ENCODE data around the gene DCDC1. TPM values are rescaled to one million over a fixed set of nuclear protein-coding genes. Genes with fewer than 3 reads are reported as not detected.

Gene DCDC1
- total and polyA plus RNA-seq, 2 donors: 0.25 to 0.28 TPM

DNA sequence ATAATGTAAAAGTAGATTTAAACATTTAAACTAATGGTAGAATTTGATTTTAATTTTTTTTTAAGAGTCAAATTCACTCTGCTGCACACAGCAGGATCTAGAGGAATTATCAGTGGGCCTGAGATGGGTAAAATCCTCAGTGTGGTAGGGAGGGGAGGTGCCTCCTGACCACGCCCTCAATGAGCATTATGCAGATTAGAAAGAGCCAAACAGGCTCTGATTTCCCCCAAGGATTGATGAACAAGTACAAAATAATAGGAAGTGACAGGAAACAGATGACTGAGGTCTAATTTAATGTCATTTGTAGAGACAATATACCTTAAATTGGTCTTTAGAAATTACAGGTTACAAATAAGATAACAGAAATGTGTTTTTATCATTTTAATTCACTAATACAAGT is 155.2 kb downstream of the DCDC1 start:
- 61% methylated on average over 1 of the region's 1 CpG for WGBS
- DNase-seq (ENCODE audit: low read depth in 6 of 9, low spot score in 9 of 9): no peak

DNA sequence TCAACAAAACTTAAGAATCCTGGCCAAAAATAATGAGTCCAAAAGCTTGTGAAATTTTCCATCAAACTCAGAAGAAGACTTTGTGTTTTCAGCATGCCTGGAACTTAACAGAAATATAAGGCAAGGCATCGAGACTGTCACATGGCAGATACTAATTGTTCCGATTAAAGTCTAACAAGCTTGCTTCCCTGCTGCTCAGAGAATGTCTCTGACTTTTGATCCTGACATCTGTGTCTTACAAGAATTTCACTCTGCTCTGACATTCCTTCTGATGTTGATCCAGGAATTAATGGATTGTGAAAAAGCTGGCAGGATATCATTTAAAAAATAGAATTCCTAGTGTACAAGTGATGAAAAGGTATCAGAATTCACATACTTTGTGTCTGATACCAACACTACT is 170.2 kb downstream of the DCDC1 start:
- Histone ChIP-seq H3K27ac (ENCODE audit: low read depth in 1 of 2, low read length in 1 of 2) (peak overlapping the region in 1 of 2 donors; percentile 20), H3K36me3 (ENCODE audit: control insufficient read depth in 2 of 2, insufficient read depth in 2 of 2, low read length in 1 of 2) (no peaks in the 10 kb centered on the region), H3K4me1 (ENCODE audit: control insufficient read depth in 2 of 2, insufficient read depth in 2 of 2, low read length in 2 of 2) (no peaks in the 10 kb centered on the region), H3K27me3 (ENCODE audit: control insufficient read depth in 2 of 2, insufficient read depth in 1 of 2, low read length in 1 of 2) (no peaks in the 10 kb centered on the region), H3K4me3 (ENCODE audit: low read length in 2 of 2) (no peak overlapping the region), H3K9me3 (ENCODE audit: control insufficient read depth in 2 of 2, insufficient read depth in 1 of 2, low read length in 1 of 2) (no peaks in the 10 kb centered on the region)
- 86% methylated on average over 2 of the region's 2 CpGs for WGBS
- DNase-seq (ENCODE audit: low read depth in 6 of 9, low spot score in 9 of 9): peak in 1 of 9 donors; percentile 3

More for the DNA sequence above, 155.2 kb downstream of the DCDC1 start:
- Histone ChIP-seq H3K4me1 (ENCODE audit: control insufficient read depth in 2 of 2, insufficient read depth in 2 of 2, low read length in 2 of 2) (no peaks in the 10 kb centered on the region), H3K4me3 (ENCODE audit: low read length in 2 of 2) (no peak overlapping the region), H3K9me3 (ENCODE audit: control insufficient read depth in 2 of 2, insufficient read depth in 1 of 2, low read length in 1 of 2) (no peaks in the 10 kb centered on the region), H3K27me3 (ENCODE audit: control insufficient read depth in 2 of 2, insufficient read depth in 1 of 2, low read length in 1 of 2) (no peaks in the 10 kb centered on the region), H3K27ac (ENCODE audit: low read depth in 1 of 2, low read length in 1 of 2) (no peak overlapping the region), H3K36me3 (ENCODE audit: control insufficient read depth in 2 of 2, insufficient read depth in 2 of 2, low read length in 1 of 2) (no peaks in the 10 kb centered on the region)

DNA sequence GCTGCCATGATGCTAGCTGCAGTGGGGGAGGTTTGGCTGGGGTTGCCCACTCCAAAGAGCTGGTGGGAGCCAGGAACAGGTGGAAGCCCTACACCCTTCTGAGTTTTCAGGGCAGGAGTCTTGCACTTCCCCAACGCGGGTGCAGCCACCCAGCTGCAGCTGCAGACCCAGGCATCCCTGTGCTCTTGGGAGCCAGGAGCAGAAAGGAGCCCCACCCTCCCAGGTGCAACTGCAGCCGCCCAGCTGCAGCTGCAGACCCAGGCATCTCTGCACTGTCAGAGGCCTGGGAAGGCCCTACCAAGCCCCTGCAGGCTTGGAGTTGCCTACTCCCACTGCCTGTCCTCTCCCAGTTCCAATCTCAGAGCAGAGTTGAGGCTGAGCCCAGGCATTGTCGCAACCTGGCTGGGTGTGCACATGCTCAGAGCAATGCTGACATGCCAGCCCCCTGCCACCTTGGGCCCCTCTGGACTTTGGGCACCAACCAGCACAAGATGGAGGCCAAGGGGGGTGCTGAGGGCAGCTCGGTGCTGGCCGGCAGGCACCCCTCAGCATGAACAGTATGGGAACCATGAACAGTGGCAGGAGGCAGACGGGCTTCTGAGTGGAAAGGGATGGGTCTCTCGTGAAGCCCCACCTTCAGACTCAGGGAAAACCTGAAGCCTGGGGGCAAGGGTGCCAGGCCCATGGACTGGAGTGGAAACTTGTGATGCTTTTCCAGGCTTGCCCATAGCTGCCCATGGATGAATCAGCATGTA is 195.4 kb downstream of the DCDC1 start:
- no peaks in the 10 kb centered on the region for H3K36me3 ChIP-seq (ENCODE audit: control insufficient read depth in 2 of 2, insufficient read depth in 2 of 2, low read length in 1 of 2)
- no peak overlapping the region for H3K27ac ChIP-seq (ENCODE audit: low read depth in 1 of 2, low read length in 1 of 2)
- H3K27me3 ChIP-seq (ENCODE audit: control insufficient read depth in 2 of 2, insufficient read depth in 1 of 2, low read length in 1 of 2): no peaks in the 10 kb centered on the region
- no peak overlapping the region for H3K4me3 ChIP-seq (ENCODE audit: low read length in 2 of 2)
- DNase-seq (ENCODE audit: low read depth in 6 of 9, low spot score in 9 of 9): no peak
- no peaks in the 10 kb centered on the region for H3K4me1 ChIP-seq (ENCODE audit: control insufficient read depth in 2 of 2, insufficient read depth in 2 of 2, low read length in 2 of 2)
- peaks cover 2 to 19% of the 10 kb centered on the region in 2 donors for H3K9me3 ChIP-seq (ENCODE audit: control insufficient read depth in 2 of 2, insufficient read depth in 1 of 2, low read length in 1 of 2)
- WGBS: 97% methylated on average over 8 of the region's 8 CpGs

DNA sequence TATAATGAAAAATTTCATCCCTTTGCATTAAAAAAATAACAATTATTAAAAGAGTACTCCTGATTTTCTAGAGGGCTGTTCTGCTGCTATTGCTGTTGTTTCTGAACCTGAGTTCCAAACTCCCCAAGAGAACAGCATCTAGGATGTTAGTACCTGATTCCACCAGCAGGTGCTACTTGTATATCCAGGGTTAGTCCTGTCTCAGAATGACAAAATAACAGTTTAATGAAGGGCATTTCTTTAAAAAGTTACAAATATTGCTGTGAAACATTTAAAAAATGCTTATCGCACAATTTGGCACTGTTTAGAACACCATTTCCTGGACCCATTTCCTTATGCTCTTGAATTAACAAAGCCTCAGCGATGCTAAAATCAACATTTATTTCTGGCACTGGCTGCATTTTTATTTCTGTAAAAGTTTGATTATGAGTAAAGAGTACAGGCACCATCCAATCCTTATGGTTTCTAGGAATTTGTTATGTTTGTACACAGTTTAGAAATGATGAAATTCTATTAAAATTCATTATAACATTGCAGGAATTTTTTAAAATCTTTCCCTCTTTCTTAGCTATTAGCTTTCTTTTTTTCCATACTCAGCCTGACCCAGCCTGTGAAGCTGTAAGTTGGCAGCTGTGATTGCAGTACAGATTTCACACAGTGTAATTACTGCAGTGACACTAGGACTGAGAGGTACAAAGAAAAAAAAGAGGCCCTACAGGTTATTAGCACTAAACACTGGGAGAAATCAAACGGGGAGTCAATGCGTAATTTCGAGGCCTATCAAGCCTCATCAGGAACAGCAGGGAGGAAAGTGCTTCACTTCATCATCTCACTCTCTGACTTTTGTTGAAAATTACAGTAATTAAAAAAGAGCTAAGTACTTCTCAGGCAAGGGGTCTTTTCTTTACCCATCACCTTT is 208.8 kb downstream of the DCDC1 start:
- no peaks in the 10 kb centered on the region for H3K4me1 ChIP-seq (ENCODE audit: control insufficient read depth in 2 of 2, insufficient read depth in 2 of 2, low read length in 2 of 2)
- H3K27ac ChIP-seq (ENCODE audit: low read depth in 1 of 2, low read length in 1 of 2): no peak overlapping the region
- H3K9me3 ChIP-seq (ENCODE audit: control insufficient read depth in 2 of 2, insufficient read depth in 1 of 2, low read length in 1 of 2): no peaks in the 10 kb centered on the region
- H3K36me3 ChIP-seq (ENCODE audit: control insufficient read depth in 2 of 2, insufficient read depth in 2 of 2, low read length in 1 of 2): no peaks in the 10 kb centered on the region
- no peak overlapping the region for H3K4me3 ChIP-seq (ENCODE audit: low read length in 2 of 2)
- WGBS: 90% methylated on average over 5 of the region's 5 CpGs
- DNase-seq (ENCODE audit: low read depth in 6 of 9, low spot score in 9 of 9): no peak
- no peaks in the 10 kb centered on the region for H3K27me3 ChIP-seq (ENCODE audit: control insufficient read depth in 2 of 2, insufficient read depth in 1 of 2, low read length in 1 of 2)

DNA sequence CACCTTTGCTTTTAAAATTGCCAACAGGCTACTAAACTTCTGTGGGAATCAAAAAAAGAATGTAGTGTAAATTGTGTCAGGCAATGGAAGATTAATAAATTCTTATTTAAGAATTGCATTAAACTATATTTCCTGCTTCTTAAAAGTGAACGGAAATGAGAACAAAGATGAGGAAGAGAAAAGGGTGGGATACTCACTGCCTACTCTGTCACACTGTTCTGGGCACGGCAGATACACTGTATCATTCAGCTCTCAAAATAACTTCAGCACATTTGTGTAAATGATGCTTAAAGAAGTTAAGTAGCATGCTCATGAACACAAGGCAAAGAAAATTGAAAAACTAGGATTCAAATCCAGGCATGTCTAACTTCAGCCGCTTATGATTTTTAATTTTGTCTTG is 218.7 kb downstream of the DCDC1 start:
- no peak overlapping the region for H3K4me3 ChIP-seq (ENCODE audit: low read length in 2 of 2)
- WGBS: 90% methylated on average over 3 of the region's 3 CpGs
- no peak for DNase-seq (ENCODE audit: low read depth in 6 of 9, low spot score in 9 of 9)
- no peaks in the 10 kb centered on the region for H3K9me3 ChIP-seq (ENCODE audit: control insufficient read depth in 2 of 2, insufficient read depth in 1 of 2, low read length in 1 of 2)
- H3K36me3 ChIP-seq (ENCODE audit: control insufficient read depth in 2 of 2, insufficient read depth in 2 of 2, low read length in 1 of 2): no peaks in the 10 kb centered on the region
- H3K27me3 ChIP-seq (ENCODE audit: control insufficient read depth in 2 of 2, insufficient read depth in 1 of 2, low read length in 1 of 2): no peaks in the 10 kb centered on the region
- no peaks in the 10 kb centered on the region for H3K4me1 ChIP-seq (ENCODE audit: control insufficient read depth in 2 of 2, insufficient read depth in 2 of 2, low read length in 2 of 2)
- H3K27ac ChIP-seq (ENCODE audit: low read depth in 1 of 2, low read length in 1 of 2): no peak overlapping the region

DNA sequence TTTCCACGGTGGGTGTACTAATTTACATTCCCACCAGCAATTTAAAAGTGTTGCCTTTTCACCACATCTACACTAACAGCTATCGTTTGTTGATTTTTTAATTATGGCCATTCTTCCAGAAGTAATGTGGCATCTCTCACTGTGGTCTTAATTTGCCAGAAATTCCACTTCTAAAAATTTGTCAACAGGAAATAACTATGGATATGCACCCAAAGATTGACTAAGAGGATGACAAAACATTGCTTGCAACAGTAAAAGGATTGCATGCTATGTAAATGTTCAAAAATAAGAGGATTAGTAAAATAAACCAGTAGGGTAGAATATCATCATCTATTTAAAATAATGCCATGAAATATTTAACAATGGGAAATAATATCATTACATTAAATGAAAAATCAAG is 219.5 kb downstream of the DCDC1 start:
- Histone ChIP-seq H3K27ac (ENCODE audit: low read depth in 1 of 2, low read length in 1 of 2) (no peak overlapping the region), H3K36me3 (ENCODE audit: control insufficient read depth in 2 of 2, insufficient read depth in 2 of 2, low read length in 1 of 2) (no peaks in the 10 kb centered on the region), H3K4me3 (ENCODE audit: low read length in 2 of 2) (no peak overlapping the region), H3K27me3 (ENCODE audit: control insufficient read depth in 2 of 2, insufficient read depth in 1 of 2, low read length in 1 of 2) (no peaks in the 10 kb centered on the region), H3K4me1 (ENCODE audit: control insufficient read depth in 2 of 2, insufficient read depth in 2 of 2, low read length in 2 of 2) (no peaks in the 10 kb centered on the region), H3K9me3 (ENCODE audit: control insufficient read depth in 2 of 2, insufficient read depth in 1 of 2, low read length in 1 of 2) (no peaks in the 10 kb centered on the region)
- DNase-seq (ENCODE audit: low read depth in 6 of 9, low spot score in 9 of 9): no peak
- 91% methylated on average over 2 of the region's 2 CpGs for WGBS

DNA sequence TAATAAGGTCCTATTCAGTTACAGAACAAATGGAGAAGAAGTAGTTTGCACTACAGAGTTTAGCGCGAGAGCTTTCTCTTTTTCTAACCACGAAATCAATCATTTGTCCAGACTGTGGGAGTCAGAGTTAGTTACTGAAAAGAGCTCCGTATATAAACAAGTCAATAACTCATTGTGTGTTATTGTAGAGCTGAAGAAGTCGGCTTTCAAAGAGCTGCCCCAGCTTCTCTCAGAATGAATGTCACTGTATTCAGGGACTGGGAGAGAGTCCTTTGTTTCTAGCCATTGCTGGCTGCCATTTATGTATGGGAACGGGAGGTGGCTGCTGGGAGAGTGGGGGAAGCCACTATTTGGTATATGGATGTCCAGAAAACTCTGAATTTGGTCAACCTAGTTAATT is 227.8 kb downstream of the DCDC1 start:
- H3K4me3 ChIP-seq (ENCODE audit: low read length in 2 of 2): no peak overlapping the region
- no peaks in the 10 kb centered on the region for H3K36me3 ChIP-seq (ENCODE audit: control insufficient read depth in 2 of 2, insufficient read depth in 2 of 2, low read length in 1 of 2)
- DNase-seq (ENCODE audit: low read depth in 6 of 9, low spot score in 9 of 9): no peak
- H3K4me1 ChIP-seq (ENCODE audit: control insufficient read depth in 2 of 2, insufficient read depth in 2 of 2, low read length in 2 of 2): no peaks in the 10 kb centered on the region
- H3K27ac ChIP-seq (ENCODE audit: low read depth in 1 of 2, low read length in 1 of 2): no peak overlapping the region
- no peaks in the 10 kb centered on the region for H3K27me3 ChIP-seq (ENCODE audit: control insufficient read depth in 2 of 2, insufficient read depth in 1 of 2, low read length in 1 of 2)
- no peaks in the 10 kb centered on the region for H3K9me3 ChIP-seq (ENCODE audit: control insufficient read depth in 2 of 2, insufficient read depth in 1 of 2, low read length in 1 of 2)
- WGBS: 15% methylated on average over 6 of the region's 6 CpGs

DNA sequence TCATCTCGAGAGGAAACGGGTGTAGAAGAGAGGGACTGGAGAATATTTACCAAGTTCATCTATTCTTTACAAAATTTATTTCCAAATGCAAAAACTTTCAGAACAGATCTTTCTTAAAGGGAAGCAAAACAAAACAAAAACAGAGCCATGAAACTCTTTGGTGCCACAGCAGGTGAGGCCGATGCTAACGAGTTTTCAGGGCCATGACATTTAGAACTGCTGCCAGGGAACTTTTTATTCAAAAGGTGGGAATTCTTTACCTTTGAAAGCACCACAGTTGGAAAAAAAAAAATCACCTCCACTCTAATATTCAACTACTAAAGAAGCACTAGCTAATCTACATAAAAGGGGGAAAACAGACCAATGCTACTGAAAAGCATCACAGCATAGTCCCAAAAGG is 230.1 kb downstream of the DCDC1 start:
- H3K4me1 ChIP-seq (ENCODE audit: control insufficient read depth in 2 of 2, insufficient read depth in 2 of 2, low read length in 2 of 2): no peaks in the 10 kb centered on the region
- 91% methylated on average over 4 of the region's 4 CpGs for WGBS
- no peaks in the 10 kb centered on the region for H3K9me3 ChIP-seq (ENCODE audit: control insufficient read depth in 2 of 2, insufficient read depth in 1 of 2, low read length in 1 of 2)
- DNase-seq (ENCODE audit: low read depth in 6 of 9, low spot score in 9 of 9): no peak
- H3K27ac ChIP-seq (ENCODE audit: low read depth in 1 of 2, low read length in 1 of 2): no peak overlapping the region
- H3K4me3 ChIP-seq (ENCODE audit: low read length in 2 of 2): no peak overlapping the region
- no peaks in the 10 kb centered on the region for H3K27me3 ChIP-seq (ENCODE audit: control insufficient read depth in 2 of 2, insufficient read depth in 1 of 2, low read length in 1 of 2)
- H3K36me3 ChIP-seq (ENCODE audit: control insufficient read depth in 2 of 2, insufficient read depth in 2 of 2, low read length in 1 of 2): no peaks in the 10 kb centered on the region
